ENCODE measurements around the gene OSTC.
A peak's percentile ranks its signal among the peaks of the same experiment; 100 is the strongest.

DNA sequence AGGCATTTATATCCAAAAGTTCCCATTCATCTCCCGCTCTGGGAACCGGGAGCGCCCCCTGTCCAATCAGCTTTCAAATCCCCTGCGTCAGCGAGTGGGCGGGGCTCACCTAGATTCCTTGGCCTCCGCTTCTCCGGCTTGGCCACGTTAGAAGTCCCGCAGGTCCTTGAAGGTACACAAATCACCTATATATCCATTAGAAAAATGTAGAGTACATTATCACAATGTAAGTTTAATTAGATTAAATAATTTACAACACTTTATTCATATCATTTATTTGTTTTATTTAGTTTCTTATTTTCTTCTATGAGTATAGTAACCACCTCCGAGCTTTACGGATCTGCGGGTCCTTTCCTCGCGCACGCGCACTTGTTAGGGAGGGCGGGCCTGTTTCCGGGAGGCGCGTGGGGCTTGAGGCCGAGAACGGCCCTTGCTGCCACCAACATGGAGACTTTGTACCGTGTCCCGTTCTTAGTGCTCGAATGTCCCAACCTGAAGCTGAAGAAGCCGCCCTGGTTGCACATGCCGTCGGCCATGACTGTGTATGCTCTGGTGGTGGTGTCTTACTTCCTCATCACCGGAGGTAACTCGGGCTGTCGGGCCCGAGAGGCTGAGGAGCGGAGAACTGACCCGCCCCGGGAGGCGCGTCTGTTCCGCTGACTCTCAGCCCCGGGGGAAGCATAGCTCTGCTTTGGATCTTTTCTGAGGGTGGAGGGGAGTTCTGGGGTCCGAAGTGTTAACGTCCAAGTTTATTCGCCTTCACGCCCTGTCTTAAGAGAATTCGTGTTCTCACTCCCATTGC is at the start of gene OSTC:
- TF ChIP-seq, protein P1, sequence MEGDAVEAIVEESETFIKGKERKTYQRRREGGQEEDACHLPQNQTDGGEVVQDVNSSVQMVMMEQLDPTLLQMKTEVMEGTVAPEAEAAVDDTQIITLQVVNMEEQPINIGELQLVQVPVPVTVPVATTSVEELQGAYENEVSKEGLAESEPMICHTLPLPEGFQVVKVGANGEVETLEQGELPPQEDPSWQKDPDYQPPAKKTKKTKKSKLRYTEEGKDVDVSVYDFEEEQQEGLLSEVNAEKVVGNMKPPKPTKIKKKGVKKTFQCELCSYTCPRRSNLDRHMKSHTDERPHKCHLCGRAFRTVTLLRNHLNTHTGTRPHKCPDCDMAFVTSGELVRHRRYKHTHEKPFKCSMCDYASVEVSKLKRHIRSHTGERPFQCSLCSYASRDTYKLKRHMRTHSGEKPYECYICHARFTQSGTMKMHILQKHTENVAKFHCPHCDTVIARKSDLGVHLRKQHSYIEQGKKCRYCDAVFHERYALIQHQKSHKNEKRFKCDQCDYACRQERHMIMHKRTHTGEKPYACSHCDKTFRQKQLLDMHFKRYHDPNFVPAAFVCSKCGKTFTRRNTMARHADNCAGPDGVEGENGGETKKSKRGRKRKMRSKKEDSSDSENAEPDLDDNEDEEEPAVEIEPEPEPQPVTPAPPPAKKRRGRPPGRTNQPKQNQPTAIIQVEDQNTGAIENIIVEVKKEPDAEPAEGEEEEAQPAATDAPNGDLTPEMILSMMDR (IDR thresholded peaks at IDR 0.05; ENCODE audit: low read length) = peak; percentile 16; the same call in 1 of the 2 replicates
- TF ChIP-seq EZH2phosphoT487 (IDR thresholded peaks at IDR 0.05; ENCODE audit: low read length) = no peak
